Measurements from ENCODE around the gene DCAF17. TPM values are rescaled to one million over a fixed set of nuclear protein-coding genes. Genes with fewer than 3 reads are reported as not detected.

Gene DCAF17
- total RNA-seq, 2 donors from 2014 or later, result 15.5 to 19.1 TPM

- no peak for DNase-seq (ENCODE audit: low spot score)
- Histone ChIP-seq H3K27ac (no peak overlapping the region), H3K4me3 (no peak overlapping the region), H3K4me1 (replicated peaks) (no peaks in the 10 kb centered on the region), H3K36me3 (no peaks in the 10 kb centered on the region), H3K9me3 (no peaks in the 10 kb centered on the region), H3K27me3 (replicated peaks; ENCODE audit: insufficient read depth) (no peaks in the 10 kb centered on the region)
- TF ChIP-seq POLR2A (IDR thresholded peaks at IDR 0.05), result no peak
- TF ChIP-seq POLR2AphosphoS5 (IDR thresholded peaks at IDR 0.05), result no peak
- TF ChIP-seq CTCF (IDR thresholded peaks at IDR 0.05), result no peak
- intact Hi-C loops (cut with DNase I), result no loop called here
Observed at GRCh38 chr2:171399292-171399691, 34.7 kb upstream of the DCAF17 start.

- no peak for TF ChIP-seq CTCF (IDR thresholded peaks at IDR 0.05)
- no peak for TF ChIP-seq POLR2A (IDR thresholded peaks at IDR 0.05)
- 90% methylated on average over 3 of the region's 3 CpGs for WGBS
- H3K27me3 ChIP-seq (replicated peaks; ENCODE audit: insufficient read depth), result no peaks in the 10 kb centered on the region
- H3K36me3 ChIP-seq, result no peaks in the 10 kb centered on the region
- no peak for DNase-seq (ENCODE audit: low spot score)
- no peaks in the 10 kb centered on the region for H3K4me1 ChIP-seq (replicated peaks)
- H3K27ac ChIP-seq, result no peak overlapping the region
- no peak overlapping the region for H3K4me3 ChIP-seq
- H3K9me3 ChIP-seq, result no peaks in the 10 kb centered on the region
- intact Hi-C loops (cut with DNase I), result no loop called here
Observed at GRCh38 chr2:171400395-171400794, 33.6 kb upstream of the DCAF17 start.

- DNase-seq (ENCODE audit: low spot score), result no peak
- Histone ChIP-seq H3K4me3 (no peak overlapping the region), H3K4me1 (replicated peaks) (no peaks in the 10 kb centered on the region), H3K36me3 (no peaks in the 10 kb centered on the region), H3K27me3 (replicated peaks; ENCODE audit: insufficient read depth) (no peaks in the 10 kb centered on the region), H3K27ac (no peak overlapping the region), H3K9me3 (no peaks in the 10 kb centered on the region)
- TF ChIP-seq POLR2AphosphoS5 (IDR thresholded peaks at IDR 0.05) (no peak), CTCF (IDR thresholded peaks at IDR 0.05) (no peak), POLR2A (IDR thresholded peaks at IDR 0.05) (no peak)
- 93% methylated on average over 1 of the region's 1 CpG for whole genome bisulfite sequencing
- intact Hi-C loops (cut with DNase I), result no loop called here
Observed at GRCh38 chr2:171401947-171402346, 32.1 kb upstream of the DCAF17 start.

- TF ChIP-seq CTCF (IDR thresholded peaks at IDR 0.05), result no peak
- TF ChIP-seq POLR2A (IDR thresholded peaks at IDR 0.05), result no peak
- TF ChIP-seq POLR2AphosphoS5 (IDR thresholded peaks at IDR 0.05), result no peak
- DNase-seq (ENCODE audit: low spot score), result no peak
- Histone ChIP-seq H3K36me3 (no peaks in the 10 kb centered on the region), H3K27me3 (replicated peaks; ENCODE audit: insufficient read depth) (no peaks in the 10 kb centered on the region), H3K27ac (no peak overlapping the region), H3K9me3 (no peaks in the 10 kb centered on the region), H3K4me1 (replicated peaks) (no peaks in the 10 kb centered on the region), H3K4me3 (no peak overlapping the region)
- WGBS, result 71% methylated on average over 4 of the region's 4 CpGs
- intact Hi-C loops (cut with DNase I), result no loop called here
Observed at GRCh38 chr2:171402906-171403580, 31.0 kb upstream of the DCAF17 start.

- DNase-seq (ENCODE audit: low spot score), result no peak
- Histone ChIP-seq H3K4me1 (replicated peaks) (no peaks in the 10 kb centered on the region), H3K27me3 (replicated peaks; ENCODE audit: insufficient read depth) (no peaks in the 10 kb centered on the region), H3K4me3 (no peak overlapping the region), H3K9me3 (no peaks in the 10 kb centered on the region), H3K27ac (no peak overlapping the region), H3K36me3 (no peaks in the 10 kb centered on the region)
- WGBS, result 81% methylated on average over 5 of the region's 5 CpGs
- intact Hi-C loops (cut with DNase I), result no loop called here
- TF ChIP-seq POLR2A (IDR thresholded peaks at IDR 0.05) (no peak), POLR2AphosphoS5 (IDR thresholded peaks at IDR 0.05) (no peak), CTCF (IDR thresholded peaks at IDR 0.05) (no peak)
Observed at GRCh38 chr2:171404261-171404660, 29.8 kb upstream of the DCAF17 start.

Measured in prostate gland (tissue), 2 donors.